ENCODE measurements around the gene TSPAN9.

The TSPAN9 gene

DNA sequence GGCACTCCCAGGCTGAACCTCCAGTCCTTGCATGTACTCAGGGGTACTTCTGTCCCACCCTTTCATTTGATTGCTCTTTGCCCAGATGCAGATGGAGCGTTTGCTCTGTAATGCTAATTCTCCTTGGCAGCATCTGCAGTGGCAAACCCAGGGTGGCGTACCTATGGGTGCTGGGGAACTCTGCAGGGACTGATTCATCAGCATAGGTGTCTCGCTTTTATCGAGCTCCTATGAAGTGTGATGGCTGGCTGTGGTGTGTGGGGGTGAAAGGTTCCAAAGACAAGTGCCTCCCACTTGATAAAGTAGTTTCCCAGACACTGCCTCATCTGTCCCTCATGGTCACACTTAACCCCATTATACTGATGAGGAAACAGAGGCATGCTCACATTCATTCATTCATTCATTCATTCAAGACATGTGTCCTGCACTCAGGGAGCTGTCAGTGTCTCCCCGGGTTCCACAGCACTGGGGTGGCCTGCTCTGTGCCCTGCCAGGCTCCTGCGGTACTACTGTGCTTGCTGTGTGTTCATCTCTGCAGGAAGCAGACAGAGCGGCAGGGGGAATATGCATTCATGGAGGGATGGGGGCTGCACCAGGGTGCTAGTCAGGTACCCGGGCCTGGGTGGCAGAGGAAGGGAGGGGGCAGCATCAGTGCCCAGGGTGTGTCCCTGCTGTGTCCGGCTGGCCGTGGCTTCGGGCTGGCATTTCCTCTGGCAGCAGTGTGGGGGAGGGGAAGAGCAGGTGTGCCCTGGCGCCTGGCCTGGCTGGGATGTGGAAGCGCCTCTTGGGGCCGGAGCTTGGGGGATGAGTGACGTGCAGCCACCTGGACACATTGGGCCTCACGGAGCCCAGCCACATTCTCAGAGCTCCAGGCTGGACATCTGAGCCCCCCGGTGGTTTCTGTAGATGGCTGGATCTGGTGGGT, 110.9 kb downstream of the TSPAN9 start:
- no peak for DNase-seq (ENCODE audit: low read depth in 2 of 2)

DNA sequence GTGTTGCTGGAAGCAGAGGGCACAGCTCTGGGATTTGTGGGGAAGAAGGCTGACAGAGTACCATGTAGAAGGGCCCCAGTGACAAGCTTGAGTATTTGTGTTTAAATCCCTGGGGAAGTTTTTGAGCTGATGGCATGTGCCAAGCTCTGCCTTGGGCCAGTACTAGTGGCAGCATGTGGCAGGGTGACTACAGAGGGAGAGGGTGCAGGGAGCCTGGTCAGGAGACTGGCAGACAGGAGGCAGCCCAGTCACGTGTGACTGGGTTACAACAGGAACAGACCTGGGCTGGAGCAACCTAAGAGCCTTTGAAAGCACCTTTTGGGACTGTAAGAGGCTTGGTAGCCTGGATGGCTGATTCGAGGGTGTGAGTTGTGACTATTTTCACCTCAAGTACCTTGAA, 112.1 kb downstream of the TSPAN9 start:
- no peak for DNase-seq (ENCODE audit: low read depth in 2 of 2)

GRCh38 chr12:3190101-3190500, 112.9 kb downstream of the TSPAN9 start:
- no peak for DNase-seq (ENCODE audit: low read depth in 2 of 2)

GRCh38 chr12:3191450-3191849, 114.3 kb downstream of the TSPAN9 start:
- no peak for DNase-seq (ENCODE audit: low read depth in 2 of 2)

- no peak for DNase-seq (ENCODE audit: low read depth in 2 of 2)
Measured at GRCh38 chr12:3192221-3192620, 115.0 kb downstream of the TSPAN9 start.

DNA sequence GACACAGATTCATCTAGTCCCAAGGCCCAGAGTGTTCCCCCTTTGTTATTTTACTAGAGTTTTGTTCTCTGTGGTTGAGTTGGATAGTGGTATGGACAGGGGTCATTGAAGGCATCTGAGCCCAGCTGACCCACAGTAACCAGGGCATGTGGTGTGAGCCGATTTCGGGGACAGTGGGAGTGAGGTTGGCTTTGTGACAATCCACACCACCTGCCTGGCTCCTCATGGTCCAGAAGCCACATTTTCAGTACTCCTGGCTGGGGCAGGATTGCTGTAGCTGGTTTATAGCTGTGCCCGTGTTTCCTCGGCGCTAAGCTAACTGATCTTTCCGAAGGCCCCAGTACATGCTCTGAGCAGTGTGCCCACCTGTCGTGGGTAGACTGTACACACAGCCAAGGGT, 116.0 kb downstream of the TSPAN9 start:
- no peak for DNase-seq (ENCODE audit: low read depth in 2 of 2)

GRCh38 chr12:3193755-3194154, 116.6 kb downstream of the TSPAN9 start:
- no peak for DNase-seq (ENCODE audit: low read depth in 2 of 2)

GRCh38 chr12:3195337-3195736, 118.2 kb downstream of the TSPAN9 start:
- no peak for DNase-seq (ENCODE audit: low read depth in 2 of 2)

- DNase-seq (ENCODE audit: low read depth in 2 of 2), result no peak
Measured at GRCh38 chr12:3195859-3196483, 118.8 kb downstream of the TSPAN9 start.

- DNase-seq (ENCODE audit: low read depth in 2 of 2), result no peak
Measured at GRCh38 chr12:3196488-3196887, 119.3 kb downstream of the TSPAN9 start.

- no peak for DNase-seq (ENCODE audit: low read depth in 2 of 2)
Measured at GRCh38 chr12:3197131-3197818, 120.1 kb downstream of the TSPAN9 start.

DNA sequence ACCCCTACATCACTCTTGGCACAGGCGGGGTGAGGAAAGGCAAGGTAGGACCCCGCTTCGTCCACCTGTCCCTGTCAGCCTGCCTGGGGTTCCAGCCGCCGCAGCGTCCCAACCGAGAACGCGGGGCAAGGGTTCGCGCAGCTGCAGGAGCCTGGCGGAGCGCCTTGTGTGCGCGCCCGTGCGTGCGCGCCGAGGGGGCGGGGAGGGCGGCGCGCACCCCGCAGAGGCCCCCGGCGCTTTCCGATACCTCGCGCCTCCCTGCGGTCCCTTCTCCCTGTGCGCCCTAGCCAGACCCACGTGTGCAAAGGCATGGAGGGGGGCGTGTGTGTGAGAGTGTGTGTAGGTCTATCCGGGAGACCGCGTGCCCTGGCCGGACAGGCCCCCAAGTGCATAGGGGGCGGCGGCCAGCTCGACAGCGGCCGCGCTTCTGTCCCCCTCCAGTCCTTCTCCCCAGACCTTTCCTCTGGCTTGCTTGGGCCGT, 122.4 kb downstream of the TSPAN9 start:
- no peak for DNase-seq (ENCODE audit: low read depth in 2 of 2)

DNA sequence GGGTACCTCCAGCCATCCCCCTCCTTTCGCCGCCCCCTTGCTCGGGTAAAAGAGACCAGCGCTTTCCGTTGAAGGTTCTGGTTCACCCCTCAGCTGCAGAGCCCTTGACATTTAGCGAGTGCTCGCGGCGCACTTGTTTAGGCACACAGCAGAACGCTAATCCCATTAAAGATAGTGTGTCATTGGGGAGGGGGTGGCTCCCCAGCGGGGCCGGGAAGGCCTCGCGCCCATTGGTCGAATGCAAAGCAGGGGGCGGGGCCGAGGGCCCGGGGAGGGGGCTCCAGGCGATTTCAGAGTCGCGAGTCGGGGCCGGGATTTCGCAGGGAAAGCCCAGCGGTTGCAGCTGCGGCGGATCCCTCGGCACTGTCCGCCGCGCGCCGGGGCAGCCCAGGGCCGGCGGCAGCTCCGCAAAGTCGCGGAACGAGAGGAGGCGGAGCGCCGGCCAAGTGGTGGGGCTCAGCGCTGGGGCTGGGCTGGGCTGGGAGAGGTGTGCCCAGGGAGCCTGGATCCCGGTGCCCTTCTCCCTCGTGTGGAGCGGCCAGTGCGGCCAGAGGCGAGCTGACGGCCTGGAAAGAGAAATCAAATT, 122.9 kb downstream of the TSPAN9 start:
- no peak for DNase-seq (ENCODE audit: low read depth in 2 of 2)

GRCh38 chr12:3200814-3201233, 123.6 kb downstream of the TSPAN9 start:
- DNase-seq (ENCODE audit: low read depth in 2 of 2), result no peak

DNA sequence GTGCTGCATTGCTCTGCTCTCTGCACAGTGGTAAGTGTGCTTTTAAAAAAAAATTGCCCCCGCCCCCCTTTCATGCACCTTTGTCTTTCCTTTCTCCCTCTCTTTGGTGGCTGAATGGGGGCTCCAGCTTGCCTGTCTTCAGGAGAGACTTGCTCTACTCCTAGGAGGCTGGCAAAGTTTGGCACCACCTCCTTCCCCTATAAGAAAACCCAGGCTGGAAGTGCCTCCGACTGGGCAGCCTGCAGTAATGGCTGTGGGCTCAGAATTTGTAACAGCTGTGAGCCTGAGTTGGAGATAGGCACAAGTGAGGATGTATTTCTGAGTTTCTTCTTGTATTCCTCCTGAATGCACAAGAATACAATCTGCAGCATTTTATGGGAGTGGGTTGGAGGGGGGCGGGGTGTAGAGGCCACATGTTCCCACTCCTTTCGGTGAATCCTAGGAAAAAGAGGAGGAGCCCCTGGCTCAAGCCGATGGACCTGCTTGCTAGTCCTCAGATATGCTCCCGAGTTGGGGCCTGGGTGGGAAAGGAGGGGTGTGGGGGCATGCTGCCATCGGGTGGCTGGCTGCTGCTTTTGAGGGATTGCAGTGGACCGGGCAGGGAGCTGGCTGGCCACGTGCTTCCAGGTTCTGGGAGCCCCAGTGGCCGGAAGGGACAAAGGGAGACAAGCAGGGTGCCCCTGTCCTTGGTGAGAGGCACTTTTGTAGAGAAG, 124.3 kb downstream of the TSPAN9 start:
- DNase-seq (ENCODE audit: low read depth in 2 of 2), result no peak

GRCh38 chr12:3202096-3202495, 124.9 kb downstream of the TSPAN9 start:
- no peak for DNase-seq (ENCODE audit: low read depth in 2 of 2)

- peak; percentile 40 to 61 for DNase-seq (ENCODE audit: low read depth in 2 of 2)
Measured at GRCh38 chr12:3202734-3203446, 125.7 kb downstream of the TSPAN9 start.

- DNase-seq (ENCODE audit: low read depth in 2 of 2), result no peak
Measured at GRCh38 chr12:3203713-3204112, 126.5 kb downstream of the TSPAN9 start.

GRCh38 chr12:3204143-3204542, 127.0 kb downstream of the TSPAN9 start:
- DNase-seq (ENCODE audit: low read depth in 2 of 2), result no peak

DNA sequence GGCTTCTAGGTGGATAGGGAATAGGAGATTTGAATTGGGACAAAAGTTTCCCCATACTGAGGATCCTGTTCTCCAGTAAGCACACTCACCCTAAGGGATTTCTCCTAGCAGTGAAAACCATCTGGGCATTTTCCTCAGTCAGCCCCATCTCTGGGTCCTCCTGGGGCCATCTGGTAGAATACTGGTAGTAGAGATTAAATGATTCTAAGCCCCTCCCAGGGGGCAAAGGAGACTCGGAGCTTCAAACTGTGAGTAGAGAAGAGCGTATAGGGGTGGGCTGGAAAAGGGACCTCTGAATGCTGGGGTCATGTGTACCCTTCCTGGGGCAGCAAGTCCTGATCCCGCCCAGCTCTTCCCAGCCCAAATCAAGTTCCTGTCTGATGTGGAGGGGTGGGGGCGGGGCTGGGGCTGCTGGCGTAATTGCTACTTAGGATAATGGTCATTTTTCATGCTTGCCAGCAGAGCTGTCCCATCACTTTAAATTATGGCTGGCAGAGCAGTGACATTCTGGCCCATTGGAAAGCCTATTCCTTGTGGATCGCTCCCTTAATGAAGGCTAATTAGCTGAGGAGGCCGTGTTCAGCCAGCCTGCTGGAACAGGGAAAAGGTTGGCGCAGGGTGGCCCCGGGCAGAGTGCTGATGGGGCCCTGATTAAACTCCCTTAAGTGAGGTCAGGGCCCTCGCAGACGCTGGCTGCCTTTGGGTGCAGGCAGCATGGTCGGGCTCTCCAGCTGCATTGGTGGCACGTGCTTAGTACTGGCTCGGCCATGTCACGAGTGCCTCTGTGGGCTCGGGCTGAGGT, 127.8 kb downstream of the TSPAN9 start:
- no peak for DNase-seq (ENCODE audit: low read depth in 2 of 2)
